ENCODE results near the gene ATP9A. TPM values are rescaled to one million over a fixed set of nuclear protein-coding genes. Genes with fewer than 3 reads are reported as not detected.
A peak's percentile ranks its signal among the peaks of the same experiment; 100 is the strongest.

The ATP9A gene
- total RNA-seq, 6 experiments from 2014 or later: 10.5 to 17.4 (median 13.0) TPM

DNA sequence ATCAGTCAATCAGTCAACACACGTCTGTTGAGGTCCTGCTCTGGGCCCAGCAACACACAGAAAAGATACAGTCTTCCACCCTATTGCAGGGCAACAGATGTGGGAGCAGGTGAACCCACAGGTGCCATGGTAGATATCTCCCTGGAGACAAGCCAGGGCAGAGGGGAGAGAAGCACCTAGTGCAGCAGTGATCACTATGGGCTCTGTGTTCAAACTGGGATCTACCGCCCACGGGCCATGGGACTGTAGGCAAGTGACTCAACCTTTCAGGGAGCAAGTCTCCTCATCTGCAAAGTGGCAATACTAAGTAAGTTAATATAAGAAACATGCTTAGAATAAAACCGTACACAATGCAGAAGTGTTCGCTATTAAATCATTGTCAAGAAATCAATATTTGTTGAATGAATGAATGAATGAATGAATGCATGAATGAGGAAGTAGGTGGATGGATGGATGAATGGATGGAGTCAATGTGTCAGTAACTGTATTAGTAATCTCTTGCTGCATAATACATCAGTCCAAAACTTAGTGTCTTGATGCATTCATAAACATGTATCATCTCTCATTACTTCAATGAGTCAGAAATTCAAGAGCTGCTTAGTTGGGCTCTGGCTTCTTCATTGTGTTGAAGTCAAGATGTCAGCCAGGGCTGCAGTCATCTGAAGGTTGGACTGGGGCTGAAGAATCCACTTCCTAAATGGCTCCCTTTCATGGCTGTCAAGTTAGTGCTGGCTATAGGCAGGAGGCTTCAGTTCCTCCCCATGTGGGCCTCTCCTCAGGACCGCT lies 193.7 kb downstream of the ATP9A start:
- Histone ChIP-seq H3K4me1 (no peaks in the 10 kb centered on the region), H3K27me3 (no peaks in the 10 kb centered on the region), H3K36me3 (no peaks in the 10 kb centered on the region), H3K4me3 (no peak overlapping the region), H3K27ac (no peak overlapping the region), H3K9me3 (no peaks in the 10 kb centered on the region)
- no peak for TF ChIP-seq POLR2A (IDR thresholded peaks at IDR 0.05)
- TF ChIP-seq, protein P1, sequence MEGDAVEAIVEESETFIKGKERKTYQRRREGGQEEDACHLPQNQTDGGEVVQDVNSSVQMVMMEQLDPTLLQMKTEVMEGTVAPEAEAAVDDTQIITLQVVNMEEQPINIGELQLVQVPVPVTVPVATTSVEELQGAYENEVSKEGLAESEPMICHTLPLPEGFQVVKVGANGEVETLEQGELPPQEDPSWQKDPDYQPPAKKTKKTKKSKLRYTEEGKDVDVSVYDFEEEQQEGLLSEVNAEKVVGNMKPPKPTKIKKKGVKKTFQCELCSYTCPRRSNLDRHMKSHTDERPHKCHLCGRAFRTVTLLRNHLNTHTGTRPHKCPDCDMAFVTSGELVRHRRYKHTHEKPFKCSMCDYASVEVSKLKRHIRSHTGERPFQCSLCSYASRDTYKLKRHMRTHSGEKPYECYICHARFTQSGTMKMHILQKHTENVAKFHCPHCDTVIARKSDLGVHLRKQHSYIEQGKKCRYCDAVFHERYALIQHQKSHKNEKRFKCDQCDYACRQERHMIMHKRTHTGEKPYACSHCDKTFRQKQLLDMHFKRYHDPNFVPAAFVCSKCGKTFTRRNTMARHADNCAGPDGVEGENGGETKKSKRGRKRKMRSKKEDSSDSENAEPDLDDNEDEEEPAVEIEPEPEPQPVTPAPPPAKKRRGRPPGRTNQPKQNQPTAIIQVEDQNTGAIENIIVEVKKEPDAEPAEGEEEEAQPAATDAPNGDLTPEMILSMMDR (IDR thresholded peaks at IDR 0.05): no peak
- WGBS (ENCODE audit: insufficient coverage, low coverage, low lambda C conversion rate, missing lambda C conversion rate): 98% methylated on average over 4 of the region's 6 CpGs
- intact Hi-C loops (cut with DNase I): no loop called here
- DNase-seq (no peak), ATAC-seq (no peak)

DNA sequence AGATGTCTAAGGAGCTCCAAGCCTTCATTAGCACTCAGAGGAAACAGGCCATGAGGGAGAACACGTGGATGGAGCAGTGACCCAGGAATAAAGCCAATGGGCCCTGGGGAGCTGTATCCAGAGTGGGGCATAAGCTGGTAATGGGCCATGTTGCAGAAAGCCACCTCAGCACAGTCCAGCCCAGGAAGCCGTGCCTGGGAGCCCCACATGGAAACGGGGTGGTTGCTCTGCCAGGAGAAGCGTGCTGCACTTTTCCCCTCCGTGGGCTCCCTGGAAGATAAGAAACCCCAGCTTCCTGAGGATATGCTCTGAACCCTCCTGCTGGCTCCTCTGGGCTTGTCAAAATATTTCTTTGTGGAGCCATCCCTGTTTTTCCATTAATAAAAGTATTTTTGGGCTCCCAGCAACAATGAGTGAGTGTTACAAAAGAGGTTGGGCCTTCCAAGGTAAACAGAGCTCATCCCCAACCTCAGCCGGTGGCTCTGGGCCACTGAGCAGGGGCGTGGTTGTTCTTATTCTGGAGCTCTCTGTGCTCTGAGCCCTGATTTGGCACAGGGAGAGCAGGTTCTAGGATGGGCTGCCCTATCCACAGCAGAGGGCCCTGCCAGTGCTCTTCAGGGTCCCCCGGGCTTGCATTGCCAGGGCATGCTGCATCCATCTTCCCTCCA lies 194.5 kb downstream of the ATP9A start:
- TF ChIP-seq, protein P1 (IDR thresholded peaks at IDR 0.05): no peak
- TF ChIP-seq POLR2A (IDR thresholded peaks at IDR 0.05): no peak
- H3K4me3 ChIP-seq: no peak overlapping the region
- no peaks in the 10 kb centered on the region for H3K9me3 ChIP-seq
- no peaks in the 10 kb centered on the region for H3K27me3 ChIP-seq
- WGBS (ENCODE audit: insufficient coverage, low coverage, low lambda C conversion rate, missing lambda C conversion rate): 75% methylated on average over 2 of the region's 8 CpGs
- no peaks in the 10 kb centered on the region for H3K36me3 ChIP-seq
- ATAC-seq: peak in 2 of 4 donors; percentile 38 to 60
- H3K27ac ChIP-seq: no peak overlapping the region
- H3K4me1 ChIP-seq: no peaks in the 10 kb centered on the region
- no peak for DNase-seq
- intact Hi-C loops (cut with DNase I): no loop called here

DNA sequence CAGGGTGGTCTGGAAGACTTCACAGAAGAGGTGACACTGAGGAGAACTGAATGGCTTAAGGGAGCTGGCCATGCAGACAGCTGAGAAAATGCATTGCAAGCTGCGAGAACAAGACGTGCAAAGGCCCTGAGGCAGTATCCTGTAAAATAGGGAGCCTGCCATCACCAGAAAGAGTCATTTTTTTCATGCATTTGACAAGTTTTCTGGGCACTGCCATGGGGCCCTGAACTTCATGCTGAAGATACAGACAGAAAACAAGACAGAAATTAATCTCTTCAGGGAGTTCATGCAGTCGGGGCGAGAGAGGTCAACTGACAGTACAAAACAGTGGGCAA lies 196.8 kb downstream of the ATP9A start:
- Histone ChIP-seq H3K27me3 (no peaks in the 10 kb centered on the region), H3K36me3 (no peaks in the 10 kb centered on the region), H3K9me3 (no peaks in the 10 kb centered on the region), H3K4me3 (no peak overlapping the region), H3K4me1 (no peaks in the 10 kb centered on the region), H3K27ac (no peak overlapping the region)
- no peak for ATAC-seq
- DNase-seq: no peak
- intact Hi-C loops (cut with DNase I): no loop called here
- TF ChIP-seq, protein P1 (IDR thresholded peaks at IDR 0.05): no peak
- TF ChIP-seq POLR2A (IDR thresholded peaks at IDR 0.05): no peak
- 85% methylated on average over 2 of the region's 4 CpGs for WGBS (ENCODE audit: insufficient coverage, low coverage, low lambda C conversion rate, missing lambda C conversion rate)

DNA sequence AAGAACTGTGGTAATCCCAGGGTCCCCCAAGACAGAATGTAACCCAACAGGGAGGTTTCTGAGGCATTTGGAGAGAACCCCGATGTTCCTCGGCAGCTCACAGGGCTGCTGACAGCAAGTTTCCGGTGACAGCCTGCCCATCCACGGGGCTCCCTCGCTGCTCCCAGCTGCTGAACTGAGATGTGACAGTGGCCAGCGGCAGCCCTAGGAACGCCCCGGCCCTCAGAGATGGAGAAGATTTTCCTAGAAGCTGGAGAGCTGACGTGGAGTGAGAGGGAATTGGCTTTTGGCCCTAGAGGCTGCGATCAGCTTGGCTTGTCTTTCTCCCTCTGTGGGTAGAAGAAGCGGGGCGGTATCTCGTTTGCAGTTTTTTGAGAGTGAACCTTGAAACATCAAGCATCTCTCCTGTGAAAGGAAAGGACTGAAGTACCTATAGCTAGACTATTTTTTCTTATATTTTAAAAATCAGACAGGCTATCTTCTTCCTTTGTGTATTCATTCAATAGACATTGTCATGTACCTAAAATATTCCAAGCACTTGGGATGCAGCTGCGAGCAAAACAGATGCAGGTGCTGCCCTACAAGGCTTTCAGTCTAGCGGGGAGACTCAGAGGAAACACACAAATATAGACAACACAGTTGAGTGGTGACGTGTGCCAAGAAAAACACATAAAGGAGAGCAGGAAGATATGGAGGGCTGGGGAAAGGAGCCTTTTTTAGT lies 197.3 kb downstream of the ATP9A start:
- Histone ChIP-seq H3K27ac (no peak overlapping the region), H3K4me3 (no peak overlapping the region), H3K36me3 (no peaks in the 10 kb centered on the region), H3K27me3 (no peaks in the 10 kb centered on the region), H3K9me3 (no peaks in the 10 kb centered on the region), H3K4me1 (no peaks in the 10 kb centered on the region)
- no peak for DNase-seq
- WGBS (ENCODE audit: insufficient coverage, low coverage, low lambda C conversion rate, missing lambda C conversion rate): 51% methylated on average over 10 of the region's 16 CpGs
- intact Hi-C loops (cut with DNase I): no loop called here
- TF ChIP-seq, protein P1 (IDR thresholded peaks at IDR 0.05): no peak
- no peak for TF ChIP-seq POLR2A (IDR thresholded peaks at IDR 0.05)
- ATAC-seq: no peak

Data from right lobe of liver (tissue), 6 donors.